ENCODE measurements around the gene MED1. TPM values are rescaled to one million over a fixed set of nuclear protein-coding genes. Genes with fewer than 3 reads are reported as not detected.
"Not testable (repeated sequence)": the region's sequence is repeated elsewhere in the genome, so short reads cannot be mapped to it uniquely, and the experiment has no call there.

MED1 gene
- total RNA-seq, 4 donors from 2014 or later = 19.5 to 33.9 (median 27.2) TPM

DNA sequence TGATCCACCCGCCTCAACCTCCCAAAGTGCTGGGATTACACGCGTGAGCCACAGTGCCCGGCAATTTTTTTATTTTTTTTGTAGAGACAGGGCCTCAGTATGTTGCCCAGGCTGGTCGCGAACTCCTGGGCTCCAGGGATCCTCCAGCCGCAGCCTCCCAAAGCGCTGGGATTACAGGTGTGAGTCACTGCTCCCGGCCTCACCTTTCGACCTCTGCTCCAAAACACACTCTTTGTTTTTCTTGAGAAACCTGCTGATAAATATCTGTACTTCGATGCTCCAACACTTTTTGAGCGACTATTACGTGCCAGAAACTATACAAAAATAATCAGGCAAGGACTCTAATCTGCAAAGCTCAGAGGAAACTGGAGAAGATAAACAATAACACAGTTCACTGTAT is 1.0 kb downstream of the MED1 start:
- intact Hi-C loops (cut with DNase I) = loop anchor here (5.0 kb wide), 1 partner anchor 48 kb away; the partner anchor contains the start of gene FBXL20

DNA sequence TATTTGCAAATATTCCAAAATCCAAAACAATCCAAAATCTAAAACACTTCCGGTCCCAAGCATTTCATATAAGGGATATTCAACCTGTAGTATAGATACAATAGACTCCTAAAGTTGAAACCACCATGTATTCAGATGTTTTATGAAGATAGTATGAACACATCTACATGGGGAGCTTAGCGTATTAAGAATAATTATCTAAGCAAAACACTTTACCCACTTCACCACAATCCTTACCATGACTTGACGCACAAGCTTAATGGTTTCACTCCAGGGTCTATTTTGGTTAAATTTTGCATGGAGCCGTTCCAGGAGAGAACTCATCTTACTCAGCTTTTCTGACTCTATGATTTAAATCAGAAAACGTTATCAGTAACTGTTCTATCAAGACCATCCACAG is 3.5 kb downstream of the MED1 start:
- intact Hi-C loops (cut with DNase I) = no loop called here
- Histone ChIP-seq H3K9me3 (no peaks in the 10 kb centered on the region), H3K27ac (replicated peaks in 1 of 4) (no peak overlapping the region), H3K27me3 (no peaks in the 10 kb centered on the region), H3K4me1 (peaks cover 12 to 32% (median 29%) of the 10 kb centered on the region in 4 donors), H3K4me3 (no peak overlapping the region), H3K36me3 (peaks cover 27 to 65% (median 57%) of the 10 kb centered on the region in 4 donors)
- TF ChIP-seq POLR2A (IDR thresholded peaks at IDR 0.05; ENCODE audit: low read depth) (no peak), POLR2AphosphoS5 (IDR thresholded peaks at IDR 0.05) (no peak), EP300 (IDR thresholded peaks at IDR 0.05) (no peak)
- TF ChIP-seq, protein P1, sequence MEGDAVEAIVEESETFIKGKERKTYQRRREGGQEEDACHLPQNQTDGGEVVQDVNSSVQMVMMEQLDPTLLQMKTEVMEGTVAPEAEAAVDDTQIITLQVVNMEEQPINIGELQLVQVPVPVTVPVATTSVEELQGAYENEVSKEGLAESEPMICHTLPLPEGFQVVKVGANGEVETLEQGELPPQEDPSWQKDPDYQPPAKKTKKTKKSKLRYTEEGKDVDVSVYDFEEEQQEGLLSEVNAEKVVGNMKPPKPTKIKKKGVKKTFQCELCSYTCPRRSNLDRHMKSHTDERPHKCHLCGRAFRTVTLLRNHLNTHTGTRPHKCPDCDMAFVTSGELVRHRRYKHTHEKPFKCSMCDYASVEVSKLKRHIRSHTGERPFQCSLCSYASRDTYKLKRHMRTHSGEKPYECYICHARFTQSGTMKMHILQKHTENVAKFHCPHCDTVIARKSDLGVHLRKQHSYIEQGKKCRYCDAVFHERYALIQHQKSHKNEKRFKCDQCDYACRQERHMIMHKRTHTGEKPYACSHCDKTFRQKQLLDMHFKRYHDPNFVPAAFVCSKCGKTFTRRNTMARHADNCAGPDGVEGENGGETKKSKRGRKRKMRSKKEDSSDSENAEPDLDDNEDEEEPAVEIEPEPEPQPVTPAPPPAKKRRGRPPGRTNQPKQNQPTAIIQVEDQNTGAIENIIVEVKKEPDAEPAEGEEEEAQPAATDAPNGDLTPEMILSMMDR (IDR thresholded peaks at IDR 0.05) = no peak
- no peak for DNase-seq (ENCODE audit: extremely low spot score)
- 93% methylated on average over 5 of the region's 5 CpGs for whole genome bisulfite sequencing

More for the DNA sequence above, 1.0 kb downstream of the MED1 start:
- Histone ChIP-seq H3K4me3 (peak overlapping the region; percentile 75 to 97 (median 88)), H3K27me3 (no peaks in the 10 kb centered on the region), H3K36me3 (peaks cover 6 to 40% (median 33%) of the 10 kb centered on the region in 4 donors), H3K4me1 (peaks cover 12 to 32% (median 29%) of the 10 kb centered on the region in 4 donors), H3K9me3 (no peaks in the 10 kb centered on the region), H3K27ac (replicated peaks in 1 of 4) (no peak overlapping the region)
- TF ChIP-seq POLR2A (IDR thresholded peaks at IDR 0.05; ENCODE audit: low read depth) (no peak), POLR2AphosphoS5 (IDR thresholded peaks at IDR 0.05) (no peak), EP300 (IDR thresholded peaks at IDR 0.05) (no peak)
- TF ChIP-seq, protein P1 (IDR thresholded peaks at IDR 0.05) = no peak
- 89% methylated on average over 13 of the region's 13 CpGs for WGBS
- no peak for DNase-seq (ENCODE audit: extremely low spot score)

DNA sequence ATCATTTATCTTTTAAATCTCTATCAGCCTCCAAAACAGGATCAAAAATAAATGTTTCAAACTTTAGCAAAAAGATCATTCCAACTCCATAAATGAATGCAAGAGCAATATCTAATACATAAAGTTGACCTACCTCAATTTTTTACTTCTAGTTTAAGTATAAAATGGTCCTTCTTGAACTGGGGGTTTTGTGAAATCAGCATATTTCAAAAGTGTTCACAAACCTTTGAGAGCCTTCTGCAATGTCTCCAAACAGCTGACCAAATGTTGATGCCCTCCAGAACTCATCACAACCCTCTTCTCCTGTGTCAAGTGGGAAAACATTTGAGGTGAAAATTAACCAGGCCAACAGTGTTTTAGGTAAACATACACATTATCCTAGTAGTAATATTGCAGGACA is 7.7 kb downstream of the MED1 start:
- no peak for DNase-seq (ENCODE audit: extremely low spot score)
- no peaks in the 10 kb centered on the region for H3K9me3 ChIP-seq
- H3K4me3 ChIP-seq = no peak overlapping the region
- TF ChIP-seq POLR2AphosphoS5 (IDR thresholded peaks at IDR 0.05) (no peak), POLR2A (IDR thresholded peaks at IDR 0.05; ENCODE audit: low read depth) (no peak), EP300 (IDR thresholded peaks at IDR 0.05) (no peak)
- TF ChIP-seq, protein P1 (IDR thresholded peaks at IDR 0.05) = no peak
- no peaks in the 10 kb centered on the region for H3K27me3 ChIP-seq
- H3K27ac ChIP-seq (replicated peaks in 1 of 4) = no peak overlapping the region
- peaks cover 56 to 98% (median 96%) of the 10 kb centered on the region in 4 donors for H3K36me3 ChIP-seq
- no peaks in the 10 kb centered on the region for H3K4me1 ChIP-seq
- intact Hi-C loops (cut with DNase I) = no loop called here

DNA sequence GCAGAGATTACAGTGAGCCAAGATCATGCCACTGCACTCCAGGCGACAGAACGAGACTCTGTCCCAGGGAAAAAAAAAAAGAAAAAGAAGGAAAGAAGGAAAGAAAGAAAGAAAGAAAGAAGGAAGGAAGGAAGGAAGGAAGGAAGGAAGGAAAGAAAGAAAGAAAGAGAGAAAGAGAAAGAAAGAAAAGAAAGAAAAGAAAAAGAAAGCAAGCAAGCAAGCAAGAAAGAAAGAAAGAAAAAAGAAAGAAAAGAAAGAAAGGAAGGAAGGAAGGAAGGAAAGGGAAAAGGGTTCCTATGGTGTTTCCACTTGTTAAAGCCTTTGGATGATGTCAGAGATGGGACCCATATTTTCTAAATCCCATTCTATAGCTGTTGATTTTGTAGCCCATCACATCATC is 11.2 kb downstream of the MED1 start:
- H3K4me1 ChIP-seq; H3K9me3 ChIP-seq; intact Hi-C loops (cut with DNase I); H3K27me3 ChIP-seq; H3K4me3 ChIP-seq; DNase-seq (ENCODE audit: extremely low spot score); H3K27ac ChIP-seq (replicated peaks in 1 of 4): not testable (repeated sequence)
- peaks cover 72 to 100% (median 96%) of the 10 kb centered on the region in 4 donors for H3K36me3 ChIP-seq
- 98% methylated on average over 2 of the region's 2 CpGs for WGBS

DNA sequence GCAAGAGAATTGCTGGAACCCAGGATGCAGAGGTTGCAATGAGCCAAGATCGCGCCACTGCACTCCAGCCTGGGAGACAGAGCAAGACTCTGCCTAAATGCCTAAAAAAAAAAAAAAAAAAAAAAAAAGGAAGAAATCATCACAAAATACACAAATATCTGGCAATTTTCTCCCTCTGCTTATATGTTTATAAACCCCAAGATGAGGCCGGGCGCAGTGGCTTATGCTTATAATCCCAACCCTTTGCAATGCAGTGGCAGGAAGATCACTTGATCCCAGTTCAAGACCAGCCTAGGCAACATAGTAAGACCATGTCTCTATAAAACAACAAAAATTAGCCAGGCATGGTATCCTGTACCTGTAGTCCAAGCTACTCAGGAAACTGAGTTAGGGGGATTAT is 21.5 kb downstream of the MED1 start:
- intact Hi-C loops (cut with DNase I) = no loop called here
- no peak overlapping the region for H3K27ac ChIP-seq (replicated peaks in 1 of 4)
- no peak overlapping the region for H3K4me3 ChIP-seq
- no peaks in the 10 kb centered on the region for H3K4me1 ChIP-seq
- TF ChIP-seq, protein P1 (IDR thresholded peaks at IDR 0.05) = no peak
- TF ChIP-seq POLR2A (IDR thresholded peaks at IDR 0.05; ENCODE audit: low read depth) = no peak
- no peak for TF ChIP-seq POLR2AphosphoS5 (IDR thresholded peaks at IDR 0.05)
- no peak for TF ChIP-seq EP300 (IDR thresholded peaks at IDR 0.05)
- DNase-seq (ENCODE audit: extremely low spot score) = no peak
- H3K36me3 ChIP-seq = peaks cover 89 to 100% (median 100%) of the 10 kb centered on the region in 4 donors
- no peaks in the 10 kb centered on the region for H3K27me3 ChIP-seq
- 100% methylated on average over 4 of the region's 4 CpGs for WGBS
- H3K9me3 ChIP-seq = no peaks in the 10 kb centered on the region

All from esophagus muscularis mucosa (tissue), 4 donors.